Measurements from ENCODE around the gene STC2. TPM values are rescaled to one million over a fixed set of nuclear protein-coding genes. Genes with fewer than 3 reads are reported as not detected.
"Not testable (repeated sequence)": the region's sequence is repeated elsewhere in the genome, so short reads cannot be mapped to it uniquely, and the experiment has no call there.

Gene STC2
- total and polyA plus RNA-seq, 10 donors = 0.80 to 71.6 (median 16.8) TPM

- no peak for DNase-seq
- no peak for TF ChIP-seq CTCF (IDR thresholded peaks at IDR 0.05 in 8 of 11, conservative IDR thresholded peaks at IDR 0.05 in 3 of 11)
- TF ChIP-seq POLR2A (IDR thresholded peaks at IDR 0.05) = no peak
- no peak for TF ChIP-seq POLR2AphosphoS5 (IDR thresholded peaks at IDR 0.05)
- WGBS, 5 donors = 62 to 87% (median 76%) methylated on average over 3 of the region's 3 CpGs
- H3K27ac ChIP-seq = no peak overlapping the region
- peaks cover 0 to 86% (median 9%) of the 10 kb centered on the region in 7 donors for H3K27me3 ChIP-seq (replicated peaks in 1 of 7)
- H3K9me3 ChIP-seq = no peaks in the 10 kb centered on the region
- no peak overlapping the region for H3K4me3 ChIP-seq
- intact Hi-C loops (cut with DNase I; ENCODE audit: low total_unique reads) = loop anchor here (10.0 kb wide), 1 partner anchor 315 kb away; no protein-coding TSS in a partner anchor
- no peaks in the 10 kb centered on the region for H3K36me3 ChIP-seq
- peaks cover 7 to 16% (median 10%) of the 10 kb centered on the region in 6 donors for H3K4me1 ChIP-seq
Measured at GRCh38 chr5:173289372-173289771, 38.8 kb downstream of the STC2 start.

- DNase-seq = no peak
- Histone ChIP-seq H3K4me3 (no peak overlapping the region), H3K27ac (no peak overlapping the region), H3K27me3 (replicated peaks in 1 of 7) (peaks cover 0 to 86% (median 13%) of the 10 kb centered on the region in 7 donors), H3K4me1 (peaks cover 0 to 15% (median 7%) of the 10 kb centered on the region in 6 donors), H3K36me3 (no peaks in the 10 kb centered on the region), H3K9me3 (no peaks in the 10 kb centered on the region)
- intact Hi-C loops (cut with DNase I; ENCODE audit: low total_unique reads) = loop anchor here (10.0 kb wide), 1 partner anchor 314 kb away; no protein-coding TSS in a partner anchor
- TF ChIP-seq POLR2AphosphoS5 (IDR thresholded peaks at IDR 0.05) = no peak
- no peak for TF ChIP-seq POLR2A (IDR thresholded peaks at IDR 0.05)
- TF ChIP-seq CTCF (IDR thresholded peaks at IDR 0.05 in 8 of 11, conservative IDR thresholded peaks at IDR 0.05 in 3 of 11) = no peak
- 79 to 92% (median 84%) methylated on average over 4 of the region's 4 CpGs for WGBS, 5 donors
Measured at GRCh38 chr5:173288632-173289031, 39.6 kb downstream of the STC2 start.

- WGBS, 5 donors = 44 to 62% (median 55%) methylated on average over 7 of the region's 7 CpGs
- no peak for DNase-seq
- Histone ChIP-seq H3K9me3 (no peaks in the 10 kb centered on the region), H3K4me3 (no peak overlapping the region), H3K36me3 (no peaks in the 10 kb centered on the region), H3K4me1 (peaks cover 0 to 21% (median 8%) of the 10 kb centered on the region in 6 donors), H3K27me3 (replicated peaks in 1 of 7) (peaks cover 0 to 86% (median 14%) of the 10 kb centered on the region in 7 donors), H3K27ac (no peak overlapping the region)
- intact Hi-C loops (cut with DNase I; ENCODE audit: low total_unique reads) = loop anchor here (10.0 kb wide), 1 partner anchor 312 kb away; no protein-coding TSS in a partner anchor
- TF ChIP-seq CTCF (IDR thresholded peaks at IDR 0.05 in 8 of 11, conservative IDR thresholded peaks at IDR 0.05 in 3 of 11) (no peak), POLR2A (IDR thresholded peaks at IDR 0.05) (no peak), POLR2AphosphoS5 (IDR thresholded peaks at IDR 0.05) (no peak)
Measured at GRCh38 chr5:173287086-173287485, 41.1 kb downstream of the STC2 start.

- H3K36me3 ChIP-seq, H3K4me3 ChIP-seq, H3K9me3 ChIP-seq, DNase-seq, H3K27ac ChIP-seq: not testable (repeated sequence)
- H3K27me3 ChIP-seq (replicated peaks in 1 of 7) = peaks cover 0 to 89% (median 14%) of the 10 kb centered on the region in 7 donors
- WGBS, 5 donors = 93 to 96% (median 94%) methylated on average over 4 of the region's 4 CpGs
- intact Hi-C loops (cut with DNase I; ENCODE audit: low total_unique reads) = loop anchor here (10.0 kb wide), 1 partner anchor 310 kb away; no protein-coding TSS in a partner anchor
- H3K4me1 ChIP-seq = peaks cover 0 to 14% (median 8%) of the 10 kb centered on the region in 6 donors
Measured at GRCh38 chr5:173284343-173284958, 43.8 kb downstream of the STC2 start.
